K562 treated with DMSO at 1 percent for 12 hours (cell line): ENCODE results near the gene MGST1. TPM values are rescaled to one million over a fixed set of nuclear protein-coding genes. Genes with fewer than 3 reads are reported as not detected.

Experiments used
- total RNA-seq: library from RNA; unstranded; fragments of 300-600 nt; gene quantifications from 2 replicates; pipeline ENCODE4 v1.2.3, GENCODE V29; 2022; ENCODE audit not compliant: insufficient read depth

Gene MGST1
- total RNA-seq, result 12.5 and 25.2 TPM in 2 replicates

GRCh38 chr12:16347391-16348298, at the start of gene MGST1:
Gene MGST1 (plus strand): TSS chr12:16347645. CDS start chr12:16354253, 6,608 bp downstream.

Other genes with a start within 250 kb of the MGST1 start
- not detected in 2 replicates for gene SLC15A5, start 70.0 kb upstream of the MGST1 start, total RNA-seq